Mesenchymal stem cell (in vitro differentiated cells and primary cell): ENCODE results near the gene GSTM5.
"Not testable (repeated sequence)": the region's sequence is repeated elsewhere in the genome, so short reads cannot be mapped to it uniquely, and the experiment has no call there.

ENCODE experiments used
- DNase-seq: peaks from one replicate; pipeline ENCODE4 v3.0.0-alpha.2; 2013
- H2AFZ ChIP-seq: one replicate; pipeline ENCODE4 v1.6.1; 2013; ENCODE audit warnings: low read depth, mild to moderate bottlenecking, control low read depth, inconsistent platforms, low read length, moderate library complexity
- H2AK5ac ChIP-seq: 2 replicates; pipeline ENCODE4 v1.6.1; 2013; ENCODE audit warnings: low read length, moderate library complexity, mild to moderate bottlenecking, inconsistent platforms; ENCODE audit not compliant: severe bottlenecking
- H2BK120ac ChIP-seq: one replicate; pipeline ENCODE4 v1.6.1; 2013; ENCODE audit warnings: low read depth, mild to moderate bottlenecking, inconsistent platforms, low read length, moderate library complexity
- H2BK12ac ChIP-seq, 2 experiments: one replicate each; pipeline ENCODE4 v1.6.1; 2013; ENCODE audit warnings: inconsistent platforms in 2 of 2, low read length in 2 of 2, mild to moderate bottlenecking in 2 of 2, moderate library complexity in 2 of 2, control low read depth in 1 of 2
- H2BK15ac ChIP-seq: one replicate; pipeline ENCODE4 v1.6.1; 2013; ENCODE audit warnings: mild to moderate bottlenecking, low read depth, inconsistent platforms; ENCODE audit not compliant: poor library complexity, severe bottlenecking
- H2BK5ac ChIP-seq: 2 replicates; pipeline ENCODE4 v1.6.1; 2013; ENCODE audit warnings: low read depth, mild to moderate bottlenecking, low read length, control low read depth, inconsistent platforms; ENCODE audit not compliant: poor library complexity, severe bottlenecking
- H3K14ac ChIP-seq, 2 experiments: one replicate each; pipeline ENCODE4 v1.6.1; 2013; ENCODE audit warnings: inconsistent platforms in 2 of 2, low read length in 2 of 2, control low read depth in 1 of 2, mild to moderate bottlenecking in 1 of 2, moderate library complexity in 1 of 2
- H3K18ac ChIP-seq, 2 experiments: one replicate each; pipeline ENCODE4 v1.6.1; 2013; ENCODE audit warnings: inconsistent platforms in 2 of 2, low read length in 2 of 2, control low read depth in 1 of 2, low read depth in 1 of 2, mild to moderate bottlenecking in 1 of 2
- H3K23ac ChIP-seq, 2 experiments: one replicate each; pipeline ENCODE4 v1.6.1; 2013; ENCODE audit warnings: inconsistent platforms in 2 of 2, low read length in 2 of 2, mild to moderate bottlenecking in 2 of 2, moderate library complexity in 2 of 2, control low read depth in 1 of 2
- H3K27ac ChIP-seq: 2 replicates; pipeline ENCODE4 v1.5.1; 2013; ENCODE audit warnings: mild to moderate bottlenecking, moderate library complexity, low read length, control low read depth, inconsistent platforms; ENCODE audit not compliant: poor library complexity, severe bottlenecking
- H3K27me3 ChIP-seq, 2 experiments: 2 replicates each; pipeline versions ENCODE4 v1.6.1 to v1.7.0; 2013; ENCODE audit warnings: low read length in 2 of 2, mild to moderate bottlenecking in 2 of 2, moderate library complexity in 2 of 2, control low read depth in 1 of 2, inconsistent platforms in 1 of 2; ENCODE audit not compliant: control insufficient read depth in 1 of 2, insufficient read depth in 1 of 2
- H3K36me3 ChIP-seq, 2 experiments: 2 replicates each; pipeline versions ENCODE4 v1.6.1 to v1.7.0; 2013; ENCODE audit warnings: low read length in 2 of 2, control low read depth in 1 of 2, inconsistent platforms in 1 of 2, low read depth in 1 of 2, mild to moderate bottlenecking in 1 of 2; ENCODE audit not compliant: insufficient read depth in 2 of 2, control insufficient read depth in 1 of 2
- H3K4ac ChIP-seq, 2 experiments: one replicate each; pipeline ENCODE4 v1.6.1; 2013; ENCODE audit warnings: inconsistent platforms in 2 of 2, low read length in 2 of 2, mild to moderate bottlenecking in 2 of 2, moderate library complexity in 2 of 2, control low read depth in 1 of 2, low read depth in 1 of 2
- H3K4me1 ChIP-seq: 2 replicates; pipeline ENCODE4 v1.6.1; 2013; ENCODE audit warnings: low read depth, low read length, control low read depth; ENCODE audit not compliant: control insufficient read depth, insufficient read depth
- H3K4me2 ChIP-seq: 2 replicates; pipeline ENCODE4 v1.6.1; 2013; ENCODE audit warnings: low read length, mild to moderate bottlenecking, inconsistent platforms; ENCODE audit not compliant: poor library complexity, severe bottlenecking
- H3K4me3 ChIP-seq, 2 experiments: 2 replicates each; pipeline versions ENCODE4 v1.5.1 to v1.7.0; 2013; ENCODE audit warnings: low read length in 2 of 2, mild to moderate bottlenecking in 2 of 2, control low read depth in 1 of 2, low read depth in 1 of 2; ENCODE audit not compliant: insufficient read depth in 1 of 2
- H3K79me1 ChIP-seq: replicated peaks from 2 replicates; pipeline ENCODE4 v1.6.1; 2013; ENCODE audit warnings: mild to moderate bottlenecking, control low read depth, low read length, inconsistent platforms; ENCODE audit not compliant: poor library complexity, severe bottlenecking
- H3K9ac ChIP-seq: 2 replicates; pipeline ENCODE4 v1.7.0; 2013; ENCODE audit warnings: mild to moderate bottlenecking, low read length, moderate library complexity
- H3K9me3 ChIP-seq: 2 replicates; pipeline ENCODE4 v1.7.0; 2013; ENCODE audit warnings: mild to moderate bottlenecking, low read length; ENCODE audit not compliant: control insufficient read depth
- H4K8ac ChIP-seq: one replicate; pipeline ENCODE4 v1.6.1; 2013; ENCODE audit warnings: inconsistent platforms, mild to moderate bottlenecking, low read length, moderate library complexity
- H4K91ac ChIP-seq: one replicate; pipeline ENCODE4 v1.6.1; 2013; ENCODE audit warnings: mild to moderate bottlenecking, low read length, inconsistent platforms
- WGBS: methylation state at CpG from one replicate; pipeline ENCODE4 v1.1.7; 2013; ENCODE audit warnings: mixed read lengths; 5-methylcytosine and 5-hydroxymethylcytosine counted together

The GSTM5 gene

DNA sequence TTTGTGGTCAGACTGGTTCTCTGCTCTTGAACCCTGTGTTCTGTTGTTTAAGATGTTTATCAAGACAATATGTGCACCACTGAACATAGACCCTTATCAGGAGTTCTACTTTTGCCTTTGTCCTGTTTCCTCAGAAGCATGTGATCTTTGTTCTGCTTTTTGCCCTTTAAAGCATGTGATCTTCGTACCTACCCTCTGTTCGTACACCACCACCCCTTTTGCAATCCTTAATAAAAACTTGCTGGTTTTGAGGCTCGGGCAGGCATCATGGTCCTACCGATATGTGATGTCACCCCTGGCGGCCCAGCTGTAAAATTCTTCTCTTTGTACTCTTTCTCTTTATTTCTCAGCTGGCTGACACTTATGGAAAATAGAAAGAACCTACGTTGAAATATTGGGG lies 27.3 kb upstream of the GSTM5 start:
- 92% methylated on average over 4 of the region's 6 CpGs for WGBS
- not testable (repeated sequence) for H4K8ac ChIP-seq, H2BK12ac ChIP-seq, H3K9ac ChIP-seq, H3K9me3 ChIP-seq, H4K91ac ChIP-seq, H3K4me3 ChIP-seq, H2BK15ac ChIP-seq, H3K36me3 ChIP-seq, H3K14ac ChIP-seq, H3K27me3 ChIP-seq, H3K4me1 ChIP-seq, H3K4ac ChIP-seq, H3K23ac ChIP-seq, H3K4me2 ChIP-seq, H2AK5ac ChIP-seq, H2BK120ac ChIP-seq, H3K27ac ChIP-seq, H2BK5ac ChIP-seq, H3K79me1 ChIP-seq, H3K18ac ChIP-seq, H2AFZ ChIP-seq, DNase-seq

GRCh38 chr1:109685399-109685798 lies 26.7 kb upstream of the GSTM5 start:
- not testable (repeated sequence) for H2AK5ac ChIP-seq, H3K36me3 ChIP-seq, H2AFZ ChIP-seq, DNase-seq, H2BK12ac ChIP-seq, H3K14ac ChIP-seq, H2BK15ac ChIP-seq, H3K4me2 ChIP-seq, H4K8ac ChIP-seq, H3K79me1 ChIP-seq, H3K4me1 ChIP-seq, H3K4me3 ChIP-seq, H3K9ac ChIP-seq, H2BK120ac ChIP-seq, H3K4ac ChIP-seq, H3K18ac ChIP-seq, H3K9me3 ChIP-seq, H3K23ac ChIP-seq, H2BK5ac ChIP-seq, H3K27me3 ChIP-seq, H4K91ac ChIP-seq, H3K27ac ChIP-seq
- no CpG with 5 or more reads among the region's 1 CpG for WGBS

DNA sequence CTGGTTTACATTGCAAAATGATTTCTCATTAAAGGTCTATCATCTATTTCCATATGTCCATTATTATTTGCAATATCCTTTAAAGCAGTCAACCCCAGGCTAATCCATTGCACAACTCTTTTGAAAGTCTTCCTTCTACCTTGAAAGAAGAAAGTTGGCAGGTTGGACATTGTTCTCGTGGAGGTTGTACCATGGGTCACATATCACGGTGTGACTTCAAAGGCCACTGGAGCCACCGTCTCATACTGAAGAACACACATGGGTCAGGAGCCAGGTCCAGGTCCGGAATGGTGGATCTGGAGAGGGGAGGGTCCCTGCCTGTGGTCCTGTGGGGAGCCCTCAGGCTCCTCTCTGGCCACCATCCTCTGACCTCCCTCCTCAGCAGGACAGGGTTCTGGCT lies 26.2 kb upstream of the GSTM5 start:
- not testable (repeated sequence) for H3K79me1 ChIP-seq, H3K18ac ChIP-seq, H2AFZ ChIP-seq, DNase-seq, H3K9me3 ChIP-seq, H3K23ac ChIP-seq, H4K91ac ChIP-seq, H3K4me2 ChIP-seq, H2BK12ac ChIP-seq, H3K4me3 ChIP-seq, H2BK5ac ChIP-seq, H3K27ac ChIP-seq, H3K14ac ChIP-seq, H2BK15ac ChIP-seq, H3K9ac ChIP-seq, H3K36me3 ChIP-seq, H3K27me3 ChIP-seq, H4K8ac ChIP-seq, H3K4ac ChIP-seq, H3K4me1 ChIP-seq, H2BK120ac ChIP-seq, H2AK5ac ChIP-seq
- WGBS = 80% methylated on average over 1 of the region's 4 CpGs

GRCh38 chr1:109687109-109687508 lies 24.9 kb upstream of the GSTM5 start:
- H3K14ac ChIP-seq, H4K91ac ChIP-seq: not testable (repeated sequence)

More at GRCh38 chr1:109687109-109687508, 24.9 kb upstream of the GSTM5 start:
- not testable (repeated sequence) for H3K27me3 ChIP-seq, H3K36me3 ChIP-seq, H2AK5ac ChIP-seq, H3K9ac ChIP-seq, H3K27ac ChIP-seq, H3K79me1 ChIP-seq, H3K4me3 ChIP-seq, H3K4me1 ChIP-seq, H3K9me3 ChIP-seq, H2BK120ac ChIP-seq, DNase-seq, H3K4ac ChIP-seq, H2BK5ac ChIP-seq, H3K23ac ChIP-seq, H2BK15ac ChIP-seq, H3K18ac ChIP-seq, H2BK12ac ChIP-seq
- H3K4me2 ChIP-seq = peak overlapping the region; percentile 16
- H2AFZ ChIP-seq = peak overlapping the region; percentile 63
- WGBS = 45% methylated on average over 8 of the region's 11 CpGs
- peak overlapping the region; percentile 83 for H4K8ac ChIP-seq
